Measurements from ENCODE around the gene PMEPA1. TPM values are rescaled to one million over a fixed set of nuclear protein-coding genes. Genes with fewer than 3 reads are reported as not detected.

PMEPA1 gene
- total and polyA plus RNA-seq, 10 of the 15 experiments (the other 5 are each of a cell fraction or from before 2014, with no cell fraction given) = 0.02 to 0.10 (median 0.04) TPM; not detected in 3

DNA sequence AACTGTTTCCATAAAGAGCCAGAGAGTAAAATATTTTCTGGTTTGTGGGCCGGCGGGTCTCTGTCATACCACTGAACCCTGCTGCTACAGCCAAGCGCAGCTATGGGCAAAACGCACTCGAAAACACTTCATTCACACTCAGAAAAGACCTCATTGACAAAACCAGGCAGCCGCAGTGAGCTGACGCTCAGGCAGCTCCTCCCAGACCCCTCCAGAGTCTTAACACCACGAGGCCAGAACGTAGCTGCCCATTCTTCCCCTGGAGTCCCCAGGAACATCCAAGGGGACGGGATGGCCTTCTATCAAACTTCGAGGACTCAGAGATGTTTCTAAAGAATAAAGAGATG is 54.0 kb downstream of the PMEPA1 start:
- Histone ChIP-seq H3K36me3 (ENCODE audit: control insufficient read depth in 2 of 2, insufficient read depth in 2 of 2, low read length in 1 of 2) (no peaks in the 10 kb centered on the region), H3K9ac (ENCODE audit: control insufficient read depth, insufficient read depth, low read length) (no peak overlapping the region), H3K79me2 (ENCODE audit: control insufficient read depth, insufficient read depth, low read length) (no peaks in the 10 kb centered on the region), H3K27ac (ENCODE audit: control insufficient read depth, insufficient read depth) (no peak overlapping the region), H2AFZ (ENCODE audit: control insufficient read depth, low read depth, low read length) (no peak overlapping the region), H3K4me2 (ENCODE audit: control insufficient read depth, insufficient read depth) (no peak overlapping the region), H4K20me1 (ENCODE audit: control insufficient read depth, insufficient read depth) (no peaks in the 10 kb centered on the region), H3K4me3 (no peak overlapping the region), H3K4me1 (ENCODE audit: control insufficient read depth, insufficient read depth, low read length) (no peaks in the 10 kb centered on the region), H3K27me3 (replicated peaks in 1 of 2; ENCODE audit: control insufficient read depth in 2 of 2, insufficient read depth in 2 of 2, low read length in 1 of 2) (no peaks in the 10 kb centered on the region), H3K9me3 (replicated peaks; ENCODE audit: control insufficient read depth, insufficient read depth, low read length) (no peaks in the 10 kb centered on the region)
- WGBS (ENCODE audit: insufficient coverage, insufficient replicate concordance, low lambda C conversion rate, missing lambda C conversion rate) = 59% methylated on average over 11 of the region's 11 CpGs
- DNase-seq (ENCODE audit: low read depth, low spot score) (no peak), ATAC-seq (no peak), FAIRE-seq (no peak)
- CTCF ChIA-PET = interaction anchor here (0.8 to 4.7 kb wide), 4 partner anchors 10 to 431 kb away, joined by 3 to 48 read pairs (median 15); no protein-coding TSS in a partner anchor
- intact Hi-C loops (cut with micrococcal nuclease; ENCODE audit: unreplicated experiment) = loop anchor here (2.0 kb wide), 1 partner anchor 25 kb away; no protein-coding TSS in a partner anchor
- TF ChIP-seq TBL1XR1 (IDR thresholded peaks at IDR 0.05; ENCODE audit: low read depth, low read length) = no peak
- TF ChIP-seq RBBP5 (conservative IDR thresholded peaks at IDR 0.05) = no peak
- TF ChIP-seq EZH2 (IDR thresholded peaks at IDR 0.05; ENCODE audit: borderline replicate concordance, control insufficient read depth, low read depth, low read length) = no peak
- TF ChIP-seq, protein P1, sequence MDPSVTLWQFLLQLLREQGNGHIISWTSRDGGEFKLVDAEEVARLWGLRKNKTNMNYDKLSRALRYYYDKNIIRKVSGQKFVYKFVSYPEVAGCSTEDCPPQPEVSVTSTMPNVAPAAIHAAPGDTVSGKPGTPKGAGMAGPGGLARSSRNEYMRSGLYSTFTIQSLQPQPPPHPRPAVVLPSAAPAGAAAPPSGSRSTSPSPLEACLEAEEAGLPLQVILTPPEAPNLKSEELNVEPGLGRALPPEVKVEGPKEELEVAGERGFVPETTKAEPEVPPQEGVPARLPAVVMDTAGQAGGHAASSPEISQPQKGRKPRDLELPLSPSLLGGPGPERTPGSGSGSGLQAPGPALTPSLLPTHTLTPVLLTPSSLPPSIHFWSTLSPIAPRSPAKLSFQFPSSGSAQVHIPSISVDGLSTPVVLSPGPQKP (IDR thresholded peaks at IDR 0.05; ENCODE audit: low read depth, low read length) = no peak
- no peak for TF ChIP-seq CBFB (IDR thresholded peaks at IDR 0.05; ENCODE audit: low read depth)
- no peak for TF ChIP-seq NR2C1 (IDR thresholded peaks at IDR 0.05)
- TF ChIP-seq, protein P2, sequence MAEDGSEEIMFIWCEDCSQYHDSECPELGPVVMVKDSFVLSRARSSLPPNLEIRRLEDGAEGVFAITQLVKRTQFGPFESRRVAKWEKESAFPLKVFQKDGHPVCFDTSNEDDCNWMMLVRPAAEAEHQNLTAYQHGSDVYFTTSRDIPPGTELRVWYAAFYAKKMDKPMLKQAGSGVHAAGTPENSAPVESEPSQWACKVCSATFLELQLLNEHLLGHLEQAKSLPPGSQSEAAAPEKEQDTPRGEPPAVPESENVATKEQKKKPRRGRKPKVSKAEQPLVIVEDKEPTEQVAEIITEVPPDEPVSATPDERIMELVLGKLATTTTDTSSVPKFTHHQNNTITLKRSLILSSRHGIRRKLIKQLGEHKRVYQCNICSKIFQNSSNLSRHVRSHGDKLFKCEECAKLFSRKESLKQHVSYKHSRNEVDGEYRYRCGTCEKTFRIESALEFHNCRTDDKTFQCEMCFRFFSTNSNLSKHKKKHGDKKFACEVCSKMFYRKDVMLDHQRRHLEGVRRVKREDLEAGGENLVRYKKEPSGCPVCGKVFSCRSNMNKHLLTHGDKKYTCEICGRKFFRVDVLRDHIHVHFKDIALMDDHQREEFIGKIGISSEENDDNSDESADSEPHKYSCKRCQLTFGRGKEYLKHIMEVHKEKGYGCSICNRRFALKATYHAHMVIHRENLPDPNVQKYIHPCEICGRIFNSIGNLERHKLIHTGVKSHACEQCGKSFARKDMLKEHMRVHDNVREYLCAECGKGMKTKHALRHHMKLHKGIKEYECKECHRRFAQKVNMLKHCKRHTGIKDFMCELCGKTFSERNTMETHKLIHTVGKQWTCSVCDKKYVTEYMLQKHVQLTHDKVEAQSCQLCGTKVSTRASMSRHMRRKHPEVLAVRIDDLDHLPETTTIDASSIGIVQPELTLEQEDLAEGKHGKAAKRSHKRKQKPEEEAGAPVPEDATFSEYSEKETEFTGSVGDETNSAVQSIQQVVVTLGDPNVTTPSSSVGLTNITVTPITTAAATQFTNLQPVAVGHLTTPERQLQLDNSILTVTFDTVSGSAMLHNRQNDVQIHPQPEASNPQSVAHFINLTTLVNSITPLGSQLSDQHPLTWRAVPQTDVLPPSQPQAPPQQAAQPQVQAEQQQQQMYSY (CRISPR knock-in tag; IDR thresholded peaks at IDR 0.05) = no peak
- TF ChIP-seq NRF1 (conservative IDR thresholded peaks at IDR 0.05; ENCODE audit: low read depth, low read length) = no peak
- BruUV-seq (replicated peaks) = no TSS peak
- SMC1A ChIA-PET (ENCODE audit: uncharacterized antibody, unreplicated experiment) = no interaction called here
- RAD21 ChIA-PET (ENCODE audit: unreplicated experiment) = no interaction called here
- in situ Hi-C loops (cut with MboI) = loop anchor here (5.0 kb wide), 1 partner anchor 527 kb away; no protein-coding TSS in a partner anchor
- POLR2A ChIA-PET = no interaction called here
